Neutrophil (primary cell): ENCODE measurements around the gene SHQ1.

Experiments
- H3K27ac ChIP-seq: fragments of 200-600 bp; sonication (generic); 2 replicates; pipeline ENCODE4 v1.5.1; 2016; ENCODE audit warnings: mild to moderate bottlenecking, moderate library complexity
- H3K27me3 ChIP-seq: fragments of 200-600 bp; sonication (generic); 2 replicates; pipeline ENCODE4 v1.6.0; 2016; ENCODE audit warnings: mild to moderate bottlenecking
- H3K36me3 ChIP-seq: fragments of 200-600 bp; sonication (generic); 2 replicates; pipeline ENCODE4 v1.5.1; 2017
- H3K4me1 ChIP-seq, 2 experiments: fragments of 200-600 bp in 1 of 2; sonication (generic) in 1 of 2; 1 replicate in 1 of 2; 2 replicates in 1 of 2; pipeline versions ENCODE4 v1.5.1 to v1.6.1; 2013 to 2016; ENCODE audit warnings: low read depth in 1 of 2, low read length in 1 of 2, mild to moderate bottlenecking in 1 of 2, moderate library complexity in 1 of 2; ENCODE audit not compliant: control insufficient read depth in 1 of 2, insufficient read depth in 1 of 2
- H3K4me3 ChIP-seq, 2 experiments: fragments of 200-600 bp in 1 of 2; sonication (generic) in 1 of 2; 1 replicate in 1 of 2; 2 replicates in 1 of 2; pipeline ENCODE4 v1.5.1; 2013 to 2016; ENCODE audit warnings: low read depth in 1 of 2, low read length in 1 of 2, mild to moderate bottlenecking in 1 of 2, moderate library complexity in 1 of 2
- H3K9me3 ChIP-seq: fragments of 200-600 bp; sonication (generic); 2 replicates; pipeline ENCODE4 v1.5.1; 2016
- TF ChIP-seq, protein P1 (sequence below): fragments of 200-600 bp; sonication (generic); IDR thresholded peaks from 2 replicates; pipeline ENCODE4 v1.5.1; 2016; ENCODE audit warnings: antibody characterized with exemption

SHQ1 gene

DNA sequence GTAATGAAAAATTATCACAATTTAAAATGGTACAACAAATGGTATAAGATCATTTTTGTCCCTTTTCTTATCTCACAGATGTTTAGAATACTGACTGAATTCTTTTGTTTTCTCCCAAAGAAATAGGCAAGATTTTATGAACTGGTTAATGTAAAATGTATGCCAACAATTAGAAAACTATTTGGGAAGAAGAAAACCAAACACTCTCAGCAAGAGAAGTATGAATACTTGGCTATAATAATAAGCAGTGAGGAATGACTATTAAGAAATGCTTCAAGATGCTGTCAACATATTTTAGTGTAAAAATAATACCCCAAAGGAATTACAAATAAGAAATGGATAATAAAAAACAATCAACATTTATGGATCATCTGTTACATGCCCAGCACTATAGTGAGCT lies 18.5 kb downstream of the SHQ1 start:
- TF ChIP-seq, protein P1, sequence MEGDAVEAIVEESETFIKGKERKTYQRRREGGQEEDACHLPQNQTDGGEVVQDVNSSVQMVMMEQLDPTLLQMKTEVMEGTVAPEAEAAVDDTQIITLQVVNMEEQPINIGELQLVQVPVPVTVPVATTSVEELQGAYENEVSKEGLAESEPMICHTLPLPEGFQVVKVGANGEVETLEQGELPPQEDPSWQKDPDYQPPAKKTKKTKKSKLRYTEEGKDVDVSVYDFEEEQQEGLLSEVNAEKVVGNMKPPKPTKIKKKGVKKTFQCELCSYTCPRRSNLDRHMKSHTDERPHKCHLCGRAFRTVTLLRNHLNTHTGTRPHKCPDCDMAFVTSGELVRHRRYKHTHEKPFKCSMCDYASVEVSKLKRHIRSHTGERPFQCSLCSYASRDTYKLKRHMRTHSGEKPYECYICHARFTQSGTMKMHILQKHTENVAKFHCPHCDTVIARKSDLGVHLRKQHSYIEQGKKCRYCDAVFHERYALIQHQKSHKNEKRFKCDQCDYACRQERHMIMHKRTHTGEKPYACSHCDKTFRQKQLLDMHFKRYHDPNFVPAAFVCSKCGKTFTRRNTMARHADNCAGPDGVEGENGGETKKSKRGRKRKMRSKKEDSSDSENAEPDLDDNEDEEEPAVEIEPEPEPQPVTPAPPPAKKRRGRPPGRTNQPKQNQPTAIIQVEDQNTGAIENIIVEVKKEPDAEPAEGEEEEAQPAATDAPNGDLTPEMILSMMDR, result no peak
- Histone ChIP-seq H3K9me3 (no peaks in the 10 kb centered on the region), H3K4me3 (no peak overlapping the region), H3K27me3 (no peaks in the 10 kb centered on the region), H3K36me3 (no peaks in the 10 kb centered on the region), H3K4me1 (no peaks in the 10 kb centered on the region), H3K27ac (no peak overlapping the region)

DNA sequence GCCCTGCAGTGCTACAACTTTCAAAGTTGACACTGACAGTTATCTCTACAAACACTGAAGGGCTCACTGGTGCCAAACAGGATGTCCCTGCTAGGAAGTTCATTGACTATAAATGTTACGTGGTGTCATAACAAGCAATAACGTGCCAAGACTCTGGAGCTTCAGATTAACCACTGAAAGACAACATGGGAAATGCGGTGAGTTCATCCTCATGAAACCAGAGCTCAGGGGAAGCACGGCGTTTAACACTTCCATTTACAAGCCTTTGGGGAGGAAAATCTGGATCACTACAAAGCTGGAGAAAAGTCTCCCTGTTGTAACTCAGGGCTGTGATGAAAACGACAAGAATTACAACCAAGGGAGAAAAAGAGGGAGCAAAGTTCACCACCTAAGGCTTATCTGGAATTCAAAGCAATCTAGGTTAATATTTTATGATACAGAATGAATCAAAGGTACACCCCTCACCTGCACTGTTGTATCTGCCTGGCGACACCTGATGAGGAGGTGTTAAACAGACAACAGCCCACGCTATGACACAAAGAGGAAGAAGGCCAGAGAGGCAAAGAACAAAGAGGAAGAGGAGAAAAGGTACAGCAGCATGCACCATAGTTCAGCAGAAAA lies 27.0 kb downstream of the SHQ1 start:
- Histone ChIP-seq H3K4me3 (no peak overlapping the region), H3K4me1 (peaks cover 10 to 13% of the 10 kb centered on the region in 2 experiments), H3K9me3 (no peaks in the 10 kb centered on the region), H3K36me3 (no peaks in the 10 kb centered on the region), H3K27ac (peak overlapping the region; percentile 50), H3K27me3 (no peaks in the 10 kb centered on the region)
- TF ChIP-seq, protein P1, result no peak

DNA sequence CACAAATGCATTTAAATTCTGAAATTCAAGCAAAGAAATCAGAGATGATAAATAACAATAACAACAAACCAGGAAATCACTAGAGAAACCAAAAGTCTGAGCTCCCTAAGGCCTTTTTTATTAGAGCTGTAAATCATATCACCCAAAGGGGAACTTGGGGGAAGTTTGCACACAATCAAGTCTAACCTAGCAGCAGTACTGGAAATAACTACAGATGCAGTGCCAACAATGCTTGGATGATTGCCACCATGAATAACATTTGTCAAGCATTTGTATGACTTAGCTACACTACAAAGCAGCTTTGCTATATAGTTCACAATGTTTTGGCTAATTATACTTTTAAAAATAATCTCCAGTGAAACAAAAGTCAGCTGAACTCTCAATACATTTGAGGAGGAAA lies 27.8 kb downstream of the SHQ1 start:
- H3K4me1 ChIP-seq, result peaks cover 10 to 13% of the 10 kb centered on the region in 2 experiments
- no peak overlapping the region for H3K27ac ChIP-seq
- no peaks in the 10 kb centered on the region for H3K9me3 ChIP-seq
- TF ChIP-seq, protein P1, result no peak
- no peaks in the 10 kb centered on the region for H3K27me3 ChIP-seq
- no peaks in the 10 kb centered on the region for H3K36me3 ChIP-seq
- no peak overlapping the region for H3K4me3 ChIP-seq

DNA sequence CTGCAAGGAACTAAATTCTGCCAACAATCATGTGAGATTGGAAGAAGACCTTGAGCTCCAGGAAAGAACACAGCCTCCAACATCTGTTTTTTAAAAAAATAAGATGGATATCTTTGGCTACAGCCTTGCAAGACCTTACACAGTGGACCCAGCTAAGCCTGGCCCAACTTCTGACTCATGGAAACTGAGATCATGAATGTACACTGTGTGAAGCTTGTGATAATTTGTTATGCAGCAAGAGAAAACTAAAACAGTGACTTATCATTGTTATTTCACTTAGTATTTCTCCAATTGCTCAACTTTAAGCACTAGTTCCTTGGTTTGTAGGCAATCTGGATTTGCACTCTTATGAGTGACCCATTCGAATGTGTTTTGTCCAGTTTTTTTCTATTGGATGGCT lies 29.3 kb downstream of the SHQ1 start:
- Histone ChIP-seq H3K36me3 (no peaks in the 10 kb centered on the region), H3K27ac (no peak overlapping the region), H3K4me1 (peaks cover 10 to 13% of the 10 kb centered on the region in 2 experiments), H3K27me3 (no peaks in the 10 kb centered on the region), H3K4me3 (no peak overlapping the region), H3K9me3 (no peaks in the 10 kb centered on the region)
- TF ChIP-seq, protein P1, result no peak

DNA sequence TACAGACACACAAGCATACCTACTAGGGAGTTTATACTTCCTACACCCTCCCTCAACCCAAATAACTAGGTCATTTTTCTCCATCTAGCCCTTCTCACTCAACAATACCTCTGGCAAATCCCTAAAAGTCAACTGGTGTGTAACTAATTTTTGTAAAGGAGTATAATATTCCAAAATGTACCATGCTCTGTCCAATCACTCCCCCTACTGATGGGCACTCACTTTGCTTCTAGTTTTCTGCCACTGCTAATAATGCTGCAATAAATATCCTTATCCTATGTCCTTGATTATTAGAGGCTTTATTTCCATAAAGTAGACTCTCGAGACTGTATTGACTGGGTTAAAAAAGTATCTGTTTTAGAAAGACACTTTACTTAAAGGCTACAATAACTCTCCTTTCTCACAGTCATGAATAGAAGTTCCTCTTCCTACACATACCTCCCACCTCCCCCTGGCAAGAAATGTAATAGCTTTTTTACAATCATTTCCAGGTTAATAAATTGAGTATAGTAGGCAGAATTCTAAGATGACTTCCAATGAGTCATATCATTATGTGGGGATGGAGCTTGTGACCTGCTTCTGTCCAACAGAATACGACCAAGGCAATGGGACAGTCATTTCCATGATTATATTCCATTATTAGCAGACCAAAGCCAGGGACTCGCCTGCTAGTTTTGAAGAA lies 30.0 kb downstream of the SHQ1 start:
- Histone ChIP-seq H3K36me3 (no peaks in the 10 kb centered on the region), H3K27me3 (no peaks in the 10 kb centered on the region), H3K4me3 (no peak overlapping the region), H3K4me1 (peaks cover 10 to 13% of the 10 kb centered on the region in 2 experiments), H3K9me3 (no peaks in the 10 kb centered on the region), H3K27ac (no peak overlapping the region)
- TF ChIP-seq, protein P1, result no peak
